Frontal cortex (tissue), 4 donors: ENCODE data around the gene TAAR2. TPM values are rescaled to one million over a fixed set of nuclear protein-coding genes. Genes with fewer than 3 reads are reported as not detected.
A peak's percentile ranks its signal among the peaks of the same experiment; 100 is the strongest.
"Not testable (repeated sequence)": the region's sequence is repeated elsewhere in the genome, so short reads cannot be mapped to it uniquely, and the experiment has no call there.

ENCODE experiments used
- DNase-seq, 2 donors: peaks; one replicate each; pipeline ENCODE4 v3.0.0; 2012; ENCODE audit warnings: low spot score in 2 of 2
- FAIRE-seq: peaks from 2 replicates; lab custom pipeline; 2012; peaks lifted over from hg19 to GRCh38; lab: Jason Lieb, UNC
- total RNA-seq: library from RNA; depleted of rRNA; stranded (reverse); fragments of >200 nt; gene quantifications from one replicate; pipeline ENCODE4 v1.2.3, GENCODE V29; 2014
- donor health status: control.
- donor health status: control.
- donor health status: control.

Gene TAAR2
- total RNA-seq, 1 donor from 2014 or later = not detected

DNA sequence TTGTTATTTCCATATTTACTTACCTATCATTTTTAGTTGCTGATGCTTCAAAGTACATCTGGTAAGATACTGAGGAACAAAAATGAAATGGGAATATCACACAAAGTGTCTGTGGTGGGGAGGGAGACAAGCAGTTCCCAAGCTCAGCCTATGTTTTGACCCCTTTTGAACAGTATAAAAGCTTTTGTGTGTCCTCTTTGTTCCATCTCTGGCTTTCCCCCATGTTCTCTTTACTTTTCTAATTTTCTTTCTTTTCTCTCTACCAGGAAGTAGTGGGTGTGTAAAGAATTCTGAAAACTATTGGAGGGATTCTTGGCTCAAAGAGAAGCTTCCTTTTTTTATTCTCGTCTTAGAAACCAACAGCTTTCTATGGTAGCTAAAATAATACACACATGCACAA is 7.4 kb downstream of the TAAR2 start:
- DNase-seq (no peak), FAIRE-seq (no peak)

DNA sequence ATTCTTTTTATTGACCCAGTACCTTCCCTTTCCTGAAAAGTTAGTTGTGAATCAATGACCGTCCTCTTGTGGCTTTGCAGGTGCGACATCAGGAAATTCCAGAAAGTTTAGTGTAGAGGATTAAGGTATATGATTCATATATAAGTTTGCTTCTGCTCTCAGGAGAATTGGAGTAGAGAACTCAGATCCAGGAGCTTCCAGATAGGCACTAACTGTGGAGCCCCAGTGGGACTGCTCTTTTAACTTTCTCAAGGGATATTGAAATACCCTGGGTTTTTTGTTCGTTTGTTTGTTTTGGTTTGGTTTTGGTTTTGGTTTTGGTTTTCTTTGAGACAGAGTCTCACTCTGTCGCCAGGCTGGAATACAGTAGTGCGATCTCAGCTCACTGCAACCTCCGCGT is 9.5 kb downstream of the TAAR2 start:
- no peak for FAIRE-seq
- no peak for DNase-seq

DNA sequence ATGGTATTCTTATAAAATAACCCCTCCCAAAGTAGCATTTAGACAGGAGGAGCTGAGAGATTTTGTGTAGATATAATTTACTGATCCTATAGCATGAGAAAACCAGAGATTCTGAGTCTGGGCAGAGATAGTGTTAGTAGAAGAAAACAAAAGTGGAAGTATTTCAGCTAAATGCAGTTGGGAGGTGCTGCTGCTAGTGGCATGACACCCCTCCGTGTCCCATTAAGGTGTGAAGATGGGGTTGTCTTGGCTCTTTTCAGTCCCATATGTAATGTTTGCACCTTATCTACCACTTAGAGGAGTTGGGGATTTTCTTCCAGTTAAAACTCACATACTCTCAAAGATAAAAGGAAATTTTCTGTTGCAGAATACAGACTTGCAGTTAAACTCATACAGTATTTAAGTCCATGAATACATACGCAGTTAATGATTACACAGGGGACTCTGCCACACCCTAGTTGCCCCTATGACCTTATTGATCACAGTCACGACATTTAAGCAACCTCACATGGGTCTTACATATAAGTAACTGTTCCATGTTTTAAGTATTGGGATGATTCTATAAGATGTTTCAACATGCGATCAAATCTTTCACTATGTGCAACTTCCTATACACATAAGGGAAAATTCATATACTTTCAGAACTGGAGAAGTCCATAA is 11.5 kb downstream of the TAAR2 start:
- FAIRE-seq (no peak), DNase-seq (no peak)

DNA sequence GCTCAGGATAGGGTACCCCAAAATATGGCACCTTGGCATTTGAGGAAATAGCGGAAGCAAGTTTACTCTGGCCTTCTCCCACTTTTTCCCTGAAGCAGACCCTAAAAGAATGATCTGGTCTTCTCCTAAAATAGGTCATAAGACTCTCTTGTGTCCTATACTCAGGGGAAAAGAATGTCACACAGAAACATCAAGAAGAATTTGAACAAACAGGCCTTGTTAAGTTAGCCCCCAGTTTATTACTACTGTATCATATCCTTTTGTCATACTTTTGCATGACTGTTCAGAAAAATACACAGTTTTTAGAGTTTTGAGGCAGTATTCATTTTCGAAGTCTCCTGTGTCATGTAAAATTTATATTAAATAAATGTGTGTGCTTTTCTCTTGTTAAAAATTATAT is 12.5 kb downstream of the TAAR2 start:
- DNase-seq (no peak), FAIRE-seq (peak; percentile 23)

DNA sequence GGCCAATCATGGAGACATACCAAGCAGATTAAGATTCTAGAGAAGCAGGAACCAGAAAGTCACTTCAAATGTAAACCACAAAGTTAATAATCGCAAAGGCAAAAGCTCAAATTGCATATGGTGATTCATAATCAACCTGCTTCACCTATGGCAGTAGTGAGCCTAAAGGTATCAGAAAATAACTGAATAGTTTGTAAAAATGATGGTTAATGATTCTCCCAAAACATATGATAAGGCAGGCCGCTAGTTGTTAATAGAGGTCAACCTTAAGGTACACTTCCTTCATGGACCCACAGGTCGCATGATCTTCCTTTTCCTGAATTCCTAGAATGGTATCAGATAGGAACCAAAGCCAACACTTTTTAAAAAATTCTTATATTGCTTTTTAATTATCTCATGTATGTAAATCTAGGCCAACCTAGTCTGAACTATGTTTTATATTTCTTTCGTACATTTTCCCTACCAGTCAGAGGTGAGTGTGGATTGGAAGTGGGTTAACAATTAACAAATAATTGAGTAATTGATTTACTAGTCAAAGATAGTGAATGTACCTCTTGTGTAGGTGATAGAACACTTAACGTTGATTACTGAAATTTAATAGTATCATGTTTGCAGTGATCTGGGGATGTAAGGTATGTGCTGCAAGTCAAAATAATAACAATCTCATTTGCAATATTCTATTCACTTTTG is 16.4 kb downstream of the TAAR2 start:
- FAIRE-seq = no peak
- DNase-seq = no peak

DNA sequence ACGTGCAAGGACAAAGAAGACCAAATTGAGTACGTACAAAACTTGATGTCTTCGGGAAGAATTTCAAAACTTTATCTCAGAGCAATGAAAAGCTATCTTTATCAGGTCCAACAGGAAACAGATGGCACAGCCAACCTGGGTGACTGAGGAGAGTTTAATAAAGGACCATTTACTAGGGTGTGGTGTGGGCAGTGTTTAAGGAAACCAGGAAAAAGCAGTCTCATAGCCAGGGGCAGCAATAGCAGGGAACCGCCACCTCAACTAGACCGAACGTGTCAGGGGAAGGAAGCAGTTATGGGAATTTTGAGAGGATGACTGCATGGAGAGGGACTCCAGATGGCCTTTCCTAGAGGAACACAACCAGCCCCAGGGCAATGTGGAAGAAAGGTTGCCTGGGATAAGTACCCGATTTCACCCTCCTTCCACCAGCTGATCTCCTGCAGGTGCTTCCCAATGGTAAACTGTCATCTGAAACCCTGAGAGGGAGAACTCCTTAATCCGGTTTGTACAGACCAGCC is 19.4 kb downstream of the TAAR2 start:
- no peak for DNase-seq
- FAIRE-seq = no peak

DNA sequence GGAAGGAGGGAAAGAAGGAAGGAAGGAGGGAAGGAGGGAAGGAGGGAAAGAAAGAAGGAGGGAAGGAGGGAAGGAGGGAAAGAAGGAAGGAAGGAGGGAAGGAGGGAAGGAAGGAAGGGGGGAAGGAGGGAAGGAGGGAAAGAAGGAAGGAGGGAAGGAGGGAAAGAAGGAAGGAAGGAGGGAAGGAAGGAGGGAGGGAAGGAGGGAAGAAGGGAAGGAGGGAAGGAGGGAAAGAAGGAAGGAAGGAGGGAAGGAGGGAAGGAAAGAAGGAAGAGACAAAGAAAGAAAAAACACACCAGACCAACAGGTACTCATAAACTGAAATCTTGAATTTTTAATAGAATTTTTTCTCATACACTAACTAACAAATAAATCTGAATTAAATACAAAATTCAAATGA is 23.2 kb downstream of the TAAR2 start:
- FAIRE-seq, DNase-seq: not testable (repeated sequence)

DNA sequence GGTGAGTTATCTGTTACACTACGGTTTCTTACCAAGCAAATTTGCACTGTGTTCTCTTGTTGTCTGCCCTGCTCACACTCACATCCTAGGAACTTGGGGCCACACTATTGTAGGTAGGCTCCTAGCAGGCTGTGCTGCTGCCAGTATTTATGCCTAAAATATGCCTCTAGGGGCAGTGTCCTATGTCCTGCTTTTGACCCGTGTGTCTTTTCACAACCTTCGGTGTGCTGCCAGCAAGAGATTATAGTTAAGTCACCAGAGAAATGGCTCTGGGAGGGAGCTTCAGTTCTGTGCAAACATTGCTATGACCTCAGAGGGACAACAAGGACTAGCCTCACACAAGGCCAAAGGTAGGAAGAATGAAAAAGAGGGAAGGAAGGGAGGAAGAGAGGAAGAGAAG is 25.6 kb downstream of the TAAR2 start:
- no peak for FAIRE-seq
- DNase-seq = no peak

DNA sequence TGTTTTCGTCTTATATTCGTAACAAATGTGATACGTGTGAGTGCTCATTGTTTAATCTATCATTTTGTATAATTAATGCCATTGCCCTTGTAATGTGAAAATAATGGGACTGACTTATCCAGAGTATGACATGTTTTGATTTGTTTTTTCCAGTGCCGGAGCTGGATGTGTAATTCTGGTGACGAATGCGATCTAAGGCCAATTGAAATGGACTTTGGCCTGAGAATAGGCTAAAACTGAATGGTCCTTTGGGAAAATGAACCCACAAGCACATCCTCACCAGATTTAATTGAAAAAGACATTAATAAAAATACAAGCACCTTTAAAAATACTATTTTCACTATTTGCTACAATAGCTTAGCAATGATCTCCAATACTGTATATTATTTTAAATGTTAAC is 27.9 kb downstream of the TAAR2 start:
- no peak for FAIRE-seq

DNA sequence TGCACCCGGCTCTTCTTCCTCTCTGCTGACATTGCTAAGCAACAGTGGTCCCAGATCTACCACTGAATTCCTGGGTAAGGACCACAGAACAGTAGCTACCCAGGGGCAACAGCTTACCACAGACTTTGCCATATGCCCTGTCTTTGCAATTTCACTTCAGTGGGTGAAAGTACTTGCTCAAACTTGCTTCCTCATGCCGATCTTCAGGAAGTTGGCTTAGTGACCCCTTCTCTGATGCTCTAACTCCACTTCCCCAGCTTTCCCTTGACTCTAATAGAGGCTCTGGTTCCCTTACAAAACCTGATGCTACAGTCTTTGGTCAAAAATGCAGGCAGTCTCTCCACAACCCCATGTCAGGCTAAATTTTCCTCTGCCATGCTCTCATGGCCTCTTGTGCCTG is 31.2 kb downstream of the TAAR2 start:
- DNase-seq = no peak
- no peak for FAIRE-seq

More for the DNA sequence above, 27.9 kb downstream of the TAAR2 start:
- DNase-seq = no peak

DNA sequence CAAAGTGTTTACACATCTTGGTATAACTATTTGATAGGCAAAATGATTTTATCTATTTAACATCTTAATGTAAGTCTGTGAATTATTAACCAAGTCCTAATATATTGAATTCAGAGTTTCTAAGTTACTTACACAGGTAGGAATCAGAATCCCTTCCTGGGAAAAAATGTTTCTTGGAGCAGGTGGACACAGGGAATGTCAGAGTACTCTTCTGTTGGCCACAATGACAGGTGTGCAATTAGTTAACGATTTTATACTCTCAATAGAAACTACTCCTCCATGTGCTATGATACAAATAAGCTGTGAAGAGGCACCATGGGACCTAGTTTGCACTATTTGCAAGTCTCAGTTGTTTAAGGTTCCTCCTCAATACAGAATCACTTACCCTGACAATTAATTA is 33.7 kb downstream of the TAAR2 start:
- FAIRE-seq (no peak), DNase-seq (no peak)

DNA sequence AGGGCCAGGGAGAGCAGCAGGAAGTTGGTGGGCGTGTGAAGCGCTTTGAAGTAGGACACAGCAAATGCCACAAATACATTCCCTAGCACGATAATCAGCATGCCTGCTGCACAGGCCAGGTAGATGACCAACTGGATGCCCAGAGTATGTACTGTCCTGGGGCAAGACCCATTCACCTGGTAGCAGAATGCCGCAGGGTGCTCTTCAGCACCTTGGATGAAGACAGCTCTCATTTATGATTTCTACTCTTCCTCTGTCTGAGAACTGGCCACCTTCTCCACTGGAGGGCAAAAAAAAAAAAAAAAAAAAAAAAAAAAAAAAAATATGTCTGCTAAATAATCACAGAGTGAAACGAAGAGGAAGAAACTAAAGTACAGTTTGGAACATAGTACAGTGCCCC is 34.6 kb downstream of the TAAR2 start, which contains the start of gene TAAR5:
Gene TAAR5 (minus strand): TSS at position 288 of the 400 bp plus-strand sequence. CDS start 55 bp downstream, at position 233.
- DNase-seq (no peak), FAIRE-seq (no peak)

DNA sequence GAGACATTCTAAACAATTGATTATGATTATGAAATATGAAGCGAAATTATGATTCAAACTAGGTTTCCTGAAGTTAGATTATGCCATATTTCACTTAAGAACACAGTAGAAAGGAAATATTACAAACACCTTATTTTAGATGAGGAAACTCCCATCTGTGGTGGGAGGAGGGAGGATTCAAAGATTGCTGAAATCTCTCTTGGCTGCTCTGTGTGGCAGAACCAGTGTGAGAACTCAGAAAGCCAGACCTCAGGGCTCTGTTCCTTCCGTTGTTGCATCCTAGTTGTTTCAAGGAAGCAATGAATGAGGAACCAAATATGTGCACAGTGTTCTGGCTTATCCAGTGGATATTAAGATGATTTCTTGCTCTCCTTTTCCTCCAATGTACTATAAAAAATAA is 36.7 kb downstream of the TAAR2 start:
- DNase-seq (no peak), FAIRE-seq (no peak)

DNA sequence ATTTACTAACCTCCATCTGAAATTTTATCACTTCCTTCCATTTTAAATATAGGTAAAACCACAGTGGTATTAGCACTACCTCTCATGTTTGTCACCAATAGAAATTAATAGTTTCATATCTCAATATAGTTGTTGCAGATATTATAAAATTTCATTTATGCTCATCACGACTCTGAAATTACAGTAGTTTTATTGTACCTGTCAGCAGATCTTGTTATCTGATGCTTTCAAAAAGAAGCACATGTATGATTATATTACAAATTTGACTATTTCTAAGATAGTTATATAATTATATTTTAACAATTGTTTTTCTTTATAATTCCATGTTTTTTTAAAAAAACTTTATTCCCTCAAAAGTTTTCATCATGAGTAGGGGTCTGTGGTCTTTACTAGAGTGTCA is 39.4 kb downstream of the TAAR2 start:
- FAIRE-seq = peak; percentile 10
- DNase-seq = no peak

DNA sequence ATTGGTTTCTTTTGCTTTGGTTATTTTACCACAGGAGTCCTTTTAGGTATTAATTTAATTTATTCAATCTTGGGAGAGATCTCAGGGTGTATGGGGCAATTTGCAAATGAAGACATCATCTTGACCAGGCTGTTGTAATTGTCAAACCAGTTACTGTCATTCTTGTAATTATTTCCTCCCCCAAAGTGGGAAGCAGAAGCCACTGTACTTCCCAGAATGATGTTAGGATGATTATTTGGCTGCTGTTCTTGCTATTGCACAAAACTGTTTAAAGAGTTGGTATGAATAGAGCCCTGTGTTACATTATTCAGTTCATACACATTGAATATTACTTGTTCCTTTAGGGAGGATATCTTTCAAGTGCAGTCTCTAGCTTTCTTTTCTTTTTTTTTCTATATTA is 52.3 kb downstream of the TAAR2 start:
- DNase-seq (no peak), FAIRE-seq (no peak)

DNA sequence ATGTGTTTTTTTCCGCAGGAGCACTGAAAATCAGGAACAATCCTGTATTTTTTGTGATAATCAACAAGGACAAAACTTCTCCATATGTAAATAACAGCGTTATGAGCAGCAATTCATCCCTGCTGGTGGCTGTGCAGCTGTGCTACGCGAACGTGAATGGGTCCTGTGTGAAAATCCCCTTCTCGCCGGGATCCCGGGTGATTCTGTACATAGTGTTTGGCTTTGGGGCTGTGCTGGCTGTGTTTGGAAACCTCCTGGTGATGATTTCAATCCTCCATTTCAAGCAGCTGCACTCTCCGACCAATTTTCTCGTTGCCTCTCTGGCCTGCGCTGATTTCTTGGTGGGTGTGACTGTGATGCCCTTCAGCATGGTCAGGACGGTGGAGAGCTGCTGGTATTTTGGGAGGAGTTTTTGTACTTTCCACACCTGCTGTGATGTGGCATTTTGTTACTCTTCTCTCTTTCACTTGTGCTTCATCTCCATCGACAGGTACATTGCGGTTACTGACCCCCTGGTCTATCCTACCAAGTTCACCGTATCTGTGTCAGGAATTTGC is 53.8 kb downstream of the TAAR2 start, which contains the start of gene TAAR6:
Gene TAAR6 (plus strand): TSS at position 102 of the 557 bp plus-strand sequence. CDS start 0 bp downstream, at position 102.
- no peak for FAIRE-seq

DNA sequence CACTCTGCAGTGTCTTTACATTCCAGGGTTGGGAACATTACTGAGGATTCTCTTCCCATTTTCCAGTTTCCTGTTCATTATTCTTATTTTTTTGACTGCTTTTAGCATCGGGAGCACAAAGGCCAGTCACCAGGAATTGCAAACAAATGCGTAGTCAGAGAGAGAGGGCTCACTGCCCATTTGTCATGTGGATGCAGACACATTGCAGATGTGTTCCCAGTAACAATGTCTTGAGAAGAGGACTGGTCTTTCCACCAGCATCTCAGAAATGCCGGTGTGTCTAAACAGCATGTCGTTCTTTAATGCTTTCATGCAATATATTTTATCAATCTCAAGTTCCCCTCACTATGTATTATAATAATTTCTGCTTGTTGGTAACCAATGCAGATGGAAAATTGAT is 54.9 kb downstream of the TAAR2 start:
- FAIRE-seq (no peak), DNase-seq (peak in 1 of 2 donors; percentile 6)

More for the DNA sequence above, 53.8 kb downstream of the TAAR2 start, which contains the start of gene TAAR6:
- peak in 1 of 2 donors; percentile 2 for DNase-seq

DNA sequence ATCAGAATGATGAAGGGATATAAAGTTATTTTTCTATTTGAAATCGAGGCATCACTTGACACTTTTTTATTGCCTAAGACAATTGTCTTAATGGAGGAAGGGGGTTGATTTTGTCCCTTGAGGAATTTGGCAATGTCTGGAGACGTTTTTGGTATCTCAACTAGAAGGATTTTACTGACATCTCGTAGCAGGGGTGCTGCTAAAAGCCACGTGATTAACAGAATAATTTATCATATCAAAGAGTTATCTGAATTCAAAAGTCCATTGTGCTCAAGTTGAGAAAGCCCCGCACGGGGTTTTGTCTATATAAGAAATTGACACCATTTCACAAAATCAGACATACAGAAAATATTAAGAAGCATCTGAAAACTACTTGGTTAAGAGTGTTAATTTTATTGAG is 55.5 kb downstream of the TAAR2 start:
- DNase-seq = no peak
- FAIRE-seq = no peak

DNA sequence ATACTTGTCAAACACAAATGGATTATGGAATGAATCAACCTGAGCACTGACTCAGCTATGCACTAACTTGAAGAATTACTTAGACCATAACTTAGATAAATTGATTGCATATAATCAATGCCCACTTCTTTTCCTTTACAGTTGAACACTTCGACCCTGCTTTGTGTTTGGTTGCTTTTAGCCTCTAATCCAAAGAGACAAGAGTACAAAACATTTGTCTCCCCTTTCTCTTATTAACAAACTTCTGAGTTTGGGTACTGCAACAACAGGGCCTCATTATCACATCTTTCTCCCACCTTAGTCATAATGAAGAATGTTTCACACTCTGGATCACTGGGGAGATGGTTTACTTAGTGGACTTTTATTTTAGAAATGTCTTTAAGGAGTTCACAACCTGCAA is 56.5 kb downstream of the TAAR2 start:
- FAIRE-seq (no peak), DNase-seq (no peak)
